HG03354 (cell line): ENCODE results near the gene RPP25L.

Experiments
- ATAC-seq: cut with Tn5 transposase; IDR thresholded peaks from one replicate; pipeline ENCODE4 v1.9.1; 2021; ENCODE audit warnings: mild to moderate bottlenecking; ENCODE audit not compliant: unreplicated experiment, poor library complexity, severe bottlenecking

The RPP25L gene

DNA sequence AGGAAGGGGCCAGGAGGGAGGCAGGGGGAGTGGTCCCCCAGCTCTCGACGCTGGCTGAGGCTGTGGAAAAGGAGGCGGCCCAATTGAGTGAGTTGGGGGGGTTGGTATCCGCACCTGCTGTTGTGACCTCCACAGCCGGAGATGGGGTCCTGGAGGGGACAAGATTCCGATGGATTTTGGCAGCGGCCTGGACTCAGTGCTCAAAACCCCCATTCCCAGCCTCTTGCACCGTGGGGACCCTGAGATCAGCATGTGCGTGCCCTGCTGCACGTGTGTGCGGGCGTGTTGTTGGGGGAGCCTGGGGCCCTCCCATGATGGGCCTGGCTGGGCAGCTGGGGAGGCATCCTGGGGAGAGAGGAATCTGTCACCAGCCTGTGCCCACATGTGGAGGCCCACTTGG is 37.3 kb downstream of the RPP25L start:
- no peak for ATAC-seq

DNA sequence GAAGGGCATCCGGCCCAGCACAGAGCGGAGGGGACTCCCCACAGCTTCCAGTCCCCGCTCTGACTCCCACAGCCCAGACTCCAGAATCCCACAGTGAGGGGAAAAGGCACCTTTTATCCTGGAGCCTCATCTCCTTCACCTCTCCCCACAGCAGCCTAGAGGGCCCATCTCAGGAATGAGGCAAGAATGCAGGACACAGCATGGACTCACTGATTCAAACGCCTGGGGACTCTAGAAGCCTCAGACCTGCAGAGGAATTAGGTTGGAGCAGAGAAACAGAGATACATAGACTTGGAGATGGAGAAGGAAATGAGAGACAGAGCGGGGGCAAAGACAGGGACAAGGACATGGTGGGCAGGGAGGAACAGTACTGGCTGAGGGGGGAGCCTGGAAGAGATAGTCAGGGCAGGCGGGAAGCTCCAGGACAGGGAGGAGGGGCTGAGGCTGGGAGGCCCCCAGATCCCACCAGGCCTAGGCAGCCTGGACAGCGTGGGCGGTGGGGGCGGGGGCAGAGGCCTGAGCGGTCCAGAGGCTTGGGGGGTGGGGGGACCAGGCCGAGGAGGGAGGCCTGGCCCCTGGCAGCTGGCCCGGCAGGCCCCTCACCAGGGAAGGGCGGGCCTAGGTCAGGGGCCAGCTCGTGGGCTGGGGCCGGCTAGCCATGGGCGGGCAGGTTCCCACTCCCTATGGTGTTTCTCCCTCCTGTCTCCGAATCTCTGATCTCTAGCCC is 38.1 kb downstream of the RPP25L start:
- no peak for ATAC-seq

DNA sequence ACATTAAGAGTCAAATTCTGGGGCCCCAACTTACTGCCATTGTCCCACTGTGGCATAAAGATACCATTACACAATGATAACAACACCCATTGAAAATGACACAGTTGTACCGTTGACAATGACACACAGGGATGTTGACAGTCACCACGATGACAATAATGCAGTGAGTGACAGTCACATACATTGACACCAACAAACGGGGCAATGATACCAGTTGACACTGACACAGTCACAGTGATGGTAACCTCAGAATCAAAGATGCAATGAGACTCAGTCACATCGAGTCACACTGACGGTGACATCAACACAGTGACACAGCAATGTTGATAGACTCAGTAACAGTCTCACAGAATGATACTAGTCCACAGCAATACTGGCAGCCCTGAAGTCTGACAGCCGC is 39.3 kb downstream of the RPP25L start:
- no peak for ATAC-seq

DNA sequence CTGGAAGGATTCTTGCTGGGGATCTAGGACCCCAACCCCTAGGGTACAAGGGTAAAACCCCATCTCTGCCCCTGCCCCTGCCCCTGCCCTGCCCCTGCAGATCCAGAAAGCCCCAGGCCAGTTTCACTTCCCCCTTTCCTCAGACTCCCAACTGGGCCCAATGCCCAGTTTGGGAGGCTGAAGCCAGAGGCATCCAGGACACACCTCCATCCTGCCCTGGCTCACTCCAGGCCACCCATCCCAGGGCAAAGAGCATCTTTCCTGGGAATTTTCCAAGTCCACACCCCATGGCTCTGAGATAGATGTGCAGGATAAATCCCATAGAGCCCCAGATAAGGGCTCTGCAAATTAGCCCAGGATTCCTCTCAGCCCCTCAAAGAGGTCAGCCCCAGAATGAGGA is 39.8 kb downstream of the RPP25L start:
- ATAC-seq: no peak

DNA sequence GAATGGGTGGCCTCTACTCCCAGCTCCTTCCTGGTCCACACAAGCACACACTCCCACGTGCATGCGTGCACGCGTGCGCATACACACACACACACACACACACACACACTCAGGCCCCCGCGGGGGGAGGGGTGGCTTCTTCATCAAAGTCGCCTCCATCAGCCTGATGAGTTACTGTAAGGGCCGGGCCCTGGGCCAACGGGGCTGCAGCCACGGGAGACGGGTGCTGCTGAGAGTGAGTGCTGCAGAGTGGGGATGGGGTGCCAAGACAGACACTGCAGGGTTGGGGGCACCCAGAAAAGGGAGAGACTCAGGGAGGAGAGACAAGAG is 40.5 kb downstream of the RPP25L start:
- ATAC-seq: no peak

DNA sequence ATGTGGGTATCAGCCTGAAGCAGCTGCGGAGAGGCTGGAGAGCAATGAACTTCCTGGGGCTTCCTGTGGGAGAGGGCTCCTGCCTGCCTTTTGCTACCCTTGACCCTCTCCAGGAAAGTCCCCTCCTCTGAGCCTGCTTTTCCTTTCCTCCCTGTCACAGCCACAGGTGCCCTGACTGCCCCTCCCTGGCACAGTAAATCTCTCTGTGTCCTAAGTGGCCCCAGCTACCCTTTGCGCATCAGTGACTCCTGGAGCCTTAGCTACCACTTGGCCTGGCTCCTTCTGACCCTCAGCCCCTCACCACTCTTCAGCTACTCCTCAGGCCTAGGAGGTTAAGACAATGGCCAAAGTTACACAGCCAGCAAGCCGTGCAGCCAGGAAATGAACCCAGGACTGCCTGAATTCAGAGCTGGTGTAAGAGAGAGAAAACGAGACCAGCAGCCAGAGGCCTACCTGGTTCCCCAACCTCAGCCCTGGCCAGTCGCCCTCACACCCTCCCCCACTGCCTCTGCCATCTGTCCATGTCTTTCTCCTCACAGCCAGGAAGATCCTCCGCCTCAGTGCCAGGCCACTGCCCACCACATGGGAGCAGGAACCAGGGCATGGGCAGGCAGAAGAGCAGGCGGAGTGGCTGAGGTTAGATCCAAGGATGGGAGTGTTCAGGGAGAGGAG is 41.0 kb downstream of the RPP25L start:
- ATAC-seq: no peak

DNA sequence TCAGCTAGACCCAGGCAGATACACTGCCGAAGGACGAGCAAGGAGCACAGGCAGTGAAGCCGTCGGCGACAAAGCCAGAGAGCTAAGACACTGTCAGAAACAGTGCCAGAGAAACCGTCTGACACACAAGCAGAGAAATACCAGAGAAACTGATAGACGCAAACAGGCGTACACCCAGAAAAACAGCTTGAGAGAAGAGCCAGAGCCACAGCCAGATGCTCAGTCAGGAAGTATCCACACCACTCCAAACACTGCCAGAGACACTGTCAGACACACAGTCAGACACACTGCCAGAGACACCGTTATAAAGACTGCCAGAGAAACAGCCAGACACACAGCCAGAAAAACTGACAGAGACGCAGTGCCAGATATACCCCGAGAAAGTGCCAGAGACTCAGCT is 41.5 kb downstream of the RPP25L start:
- no peak for ATAC-seq

DNA sequence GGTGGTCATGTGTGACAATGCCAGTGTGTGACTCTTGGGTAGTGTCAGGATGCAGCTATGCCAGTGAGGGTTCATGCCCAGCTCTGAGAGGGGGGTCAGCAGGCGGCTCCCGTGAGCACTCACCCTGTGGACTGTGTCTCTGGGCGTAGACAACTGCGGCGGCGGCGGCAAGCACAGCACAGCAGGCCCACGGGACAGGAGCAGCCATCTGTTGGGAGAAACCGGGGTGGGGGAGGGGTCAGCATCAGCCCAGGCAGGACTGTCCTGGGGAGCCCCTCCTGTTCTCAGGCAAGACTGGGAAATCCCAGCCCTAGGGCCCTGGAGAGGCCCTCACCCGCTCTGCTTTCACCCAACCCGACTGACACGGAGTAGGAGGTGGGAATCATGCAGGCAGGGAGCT is 43.1 kb downstream of the RPP25L start:
- no peak for ATAC-seq

DNA sequence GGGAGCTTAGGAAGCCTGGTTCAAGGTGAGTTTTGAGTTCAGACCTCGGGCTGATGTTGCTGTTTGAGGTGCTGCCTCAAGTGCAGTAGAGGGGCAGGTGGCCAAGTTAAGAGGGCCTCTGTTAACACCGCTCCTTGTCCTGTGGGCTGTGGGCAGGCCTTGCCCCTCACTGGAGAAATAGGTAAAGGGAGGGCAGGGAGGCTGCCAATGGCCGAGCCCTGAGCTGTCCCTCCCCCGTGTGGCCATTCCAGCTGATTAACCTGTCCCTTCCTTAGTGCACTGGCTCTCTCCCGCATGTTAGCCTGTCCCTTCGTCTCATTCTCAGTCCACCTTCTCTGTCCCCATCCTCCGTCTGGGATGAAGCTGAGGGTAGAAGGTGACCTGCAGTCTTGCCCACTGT is 43.8 kb downstream of the RPP25L start:
- ATAC-seq: no peak

DNA sequence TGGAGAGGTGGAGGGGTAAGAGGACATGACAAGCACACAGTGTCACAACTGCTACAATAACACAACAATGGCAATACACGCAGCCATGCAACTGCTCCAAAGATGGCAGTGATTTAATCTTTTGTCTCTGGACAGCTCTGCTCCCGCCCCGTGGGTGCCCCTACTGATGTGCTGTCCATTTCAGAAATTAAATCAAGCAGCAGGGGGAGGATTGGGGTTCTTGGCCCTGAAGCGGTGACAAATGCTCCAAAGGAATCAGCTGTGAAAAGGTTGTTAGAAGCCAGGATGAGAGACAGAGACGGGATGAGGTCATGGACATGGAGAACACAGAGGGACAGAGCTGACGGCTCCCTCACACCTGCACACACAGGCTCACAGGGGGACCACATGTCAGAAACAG is 44.9 kb downstream of the RPP25L start:
- no peak for ATAC-seq

DNA sequence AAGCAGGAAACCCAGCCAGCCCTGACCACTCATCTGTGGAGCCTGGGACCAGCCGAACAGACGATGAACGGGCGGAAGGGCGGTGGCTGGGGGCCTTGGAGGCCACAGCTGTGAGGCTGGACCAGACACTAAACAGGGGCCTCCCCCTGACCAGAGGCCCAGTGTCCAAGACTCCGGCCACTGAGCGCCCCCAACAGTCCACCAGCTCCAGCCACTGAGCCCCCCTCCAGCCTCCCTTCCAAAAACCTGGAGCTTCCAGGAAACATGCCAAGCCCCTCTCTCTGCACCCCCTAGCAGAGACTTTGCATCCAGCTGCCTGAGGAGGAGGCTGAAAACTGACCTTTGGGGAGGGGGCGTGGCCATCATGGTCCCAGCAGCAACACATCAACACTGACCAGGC is 45.6 kb downstream of the RPP25L start:
- ATAC-seq: no peak

DNA sequence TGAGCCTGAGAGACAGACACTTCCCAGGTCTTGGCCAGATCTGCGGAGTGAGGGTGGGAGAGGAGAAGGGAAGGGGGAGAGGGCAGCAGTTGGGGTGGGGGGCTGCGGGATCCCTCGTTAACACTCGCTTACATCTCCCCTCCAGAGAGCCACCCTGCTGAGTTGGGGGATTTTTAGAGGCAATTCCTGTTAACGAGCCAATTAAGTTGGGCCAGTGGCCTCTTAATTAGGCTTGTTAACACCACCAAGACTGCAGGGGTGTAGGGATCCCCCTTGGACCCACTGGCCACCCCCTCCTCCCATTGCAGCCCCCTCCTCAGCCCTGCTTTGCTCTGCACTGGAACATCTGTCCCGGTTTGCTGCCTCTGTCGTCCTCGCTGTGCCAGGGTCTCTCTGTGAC is 46.0 kb downstream of the RPP25L start:
- ATAC-seq: no peak

DNA sequence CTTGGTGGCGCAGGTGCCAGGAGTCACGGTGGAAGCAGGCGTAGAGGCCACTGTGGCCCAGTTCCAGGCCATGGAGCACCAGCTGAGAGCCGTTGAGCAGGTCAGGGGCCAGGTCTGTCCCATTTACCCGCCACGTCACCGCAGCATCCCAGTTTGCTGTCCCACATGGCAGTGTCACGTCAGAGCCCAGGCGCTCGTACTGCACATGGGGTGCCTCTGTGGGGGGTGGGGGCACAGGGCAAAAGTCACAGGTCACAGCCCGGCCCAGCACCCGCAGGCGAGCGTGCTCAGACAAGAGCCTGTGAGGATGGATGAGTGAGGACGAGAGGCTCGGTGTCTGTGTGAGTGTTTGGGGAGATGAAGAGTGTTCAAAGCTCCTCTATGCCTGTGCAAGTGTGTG is 47.3 kb downstream of the RPP25L start:
- ATAC-seq: no peak

DNA sequence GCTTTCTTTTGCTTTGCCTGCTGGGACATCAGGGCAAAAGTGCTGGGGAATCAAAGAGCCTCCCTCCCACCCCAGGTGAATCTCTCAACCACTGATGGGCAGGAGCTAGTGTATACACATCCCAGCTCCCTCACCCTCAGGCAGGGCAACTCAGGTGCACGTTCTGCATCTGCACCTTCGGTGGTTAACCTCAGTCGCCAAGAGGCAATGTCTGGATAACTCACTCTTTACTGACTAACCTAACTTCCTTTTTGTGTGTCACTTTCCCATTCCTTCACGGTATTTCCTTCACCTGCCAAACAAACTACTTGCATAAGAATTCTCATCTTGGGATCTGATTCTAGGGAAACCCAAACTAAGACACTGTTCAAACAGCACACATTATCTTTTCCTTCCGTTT is 48.6 kb downstream of the RPP25L start:
- ATAC-seq: no peak

DNA sequence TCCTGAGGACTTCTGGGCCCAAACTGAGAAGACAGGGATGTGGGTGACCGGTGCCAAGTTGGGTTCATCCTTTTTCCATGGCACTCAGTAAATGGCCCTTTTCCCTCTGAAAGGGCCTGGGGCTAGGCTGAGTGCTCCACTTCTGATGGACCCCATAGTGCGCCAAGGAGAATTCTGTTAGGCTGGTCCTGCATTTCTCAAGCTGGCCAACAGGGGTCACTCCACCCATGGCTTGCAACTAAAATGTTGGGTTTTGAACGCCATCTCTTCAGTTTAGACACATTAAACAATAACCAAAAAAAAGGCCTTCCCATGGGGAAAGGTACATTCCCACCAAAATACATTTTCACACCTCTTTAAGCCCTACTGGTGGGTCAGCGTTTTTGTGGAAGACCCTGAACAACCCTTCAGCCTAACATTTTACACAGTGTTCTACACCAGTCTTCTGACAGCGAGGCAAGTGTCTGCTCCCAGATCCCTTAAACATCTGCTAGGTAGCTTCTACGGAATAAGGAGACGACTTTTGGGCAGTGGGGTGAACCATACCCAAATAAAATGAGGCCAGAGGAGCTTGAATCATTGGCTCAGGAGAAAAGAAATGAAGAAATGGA is 49.7 kb downstream of the RPP25L start:
- no peak for ATAC-seq

DNA sequence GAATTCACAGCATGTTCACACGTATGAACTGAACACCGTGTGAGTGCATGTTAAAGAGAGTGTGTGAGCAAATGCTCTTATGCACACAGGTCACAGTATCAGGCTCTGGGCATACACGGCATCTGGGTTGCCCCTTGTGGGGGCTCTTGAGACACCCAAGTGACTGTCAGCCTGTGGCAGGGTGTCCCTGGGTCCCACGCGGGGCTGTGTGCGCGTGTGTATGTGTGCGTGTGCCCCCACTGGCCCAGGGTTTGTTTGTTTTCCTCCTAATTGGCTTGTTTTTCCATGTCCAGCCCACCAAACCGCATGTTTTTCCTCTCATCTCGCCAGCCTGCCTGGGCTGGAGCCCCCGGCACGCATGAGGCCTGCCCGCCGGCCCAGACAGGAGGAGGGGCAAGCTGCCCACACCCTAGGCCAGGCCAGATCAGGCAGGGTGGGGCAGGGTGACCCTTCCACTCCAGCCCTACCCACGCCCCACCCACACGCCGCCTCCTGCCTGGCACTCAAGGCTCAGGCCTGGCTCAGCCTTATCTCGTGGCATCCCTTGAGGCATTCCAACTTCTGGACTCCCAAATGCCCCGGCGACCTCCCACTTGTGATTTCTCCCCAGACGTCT is 51.2 kb downstream of the RPP25L start:
- no peak for ATAC-seq
